ENCODE data around the gene TOMM22. TPM values are rescaled to one million over a fixed set of nuclear protein-coding genes. Genes with fewer than 3 reads are reported as not detected.
A peak's percentile ranks its signal among the peaks of the same experiment; 100 is the strongest.

TOMM22 gene
- total RNA-seq, 6 experiments from 2014 or later: 121 to 141 (median 132) TPM

DNA sequence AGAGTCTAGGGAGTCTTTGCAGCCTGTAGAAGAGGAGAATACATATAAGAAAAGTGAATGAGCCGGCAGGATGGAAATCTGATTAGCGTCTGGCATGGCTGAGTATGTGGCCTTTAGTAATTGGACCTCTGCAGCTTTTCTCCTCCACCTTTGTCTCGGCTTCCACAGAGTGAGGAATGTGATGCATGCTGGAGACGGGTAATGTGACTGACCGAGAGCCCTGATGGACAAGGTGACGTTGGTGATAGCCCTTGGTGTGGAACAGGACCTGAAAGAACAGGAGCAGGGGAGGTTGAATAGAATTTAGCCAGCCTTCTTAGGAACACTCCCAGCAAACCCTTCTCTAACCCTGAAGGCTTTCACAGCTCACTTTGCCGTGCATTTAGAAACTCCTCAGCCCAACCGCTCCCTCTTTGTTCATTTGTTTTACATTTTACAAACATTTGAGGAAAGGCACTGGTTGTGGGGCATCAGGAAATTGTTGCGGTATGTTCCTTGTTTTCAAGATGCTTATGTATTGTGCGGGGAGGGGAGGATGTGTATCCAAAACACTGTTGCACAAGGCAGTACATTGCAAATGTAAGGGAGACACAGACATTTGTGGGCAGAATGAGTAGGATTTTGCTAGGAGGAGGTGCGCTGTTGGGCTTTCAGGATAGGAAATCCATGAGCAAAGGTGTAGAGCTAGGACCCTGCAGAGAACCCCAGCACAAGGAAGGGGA, 30.9 kb downstream of the TOMM22 start:
- Mint-ChIP-seq H3K4me1 (ENCODE audit: low read depth) (peaks cover 59% of the 10 kb centered on the region), H3K36me3 (ENCODE audit: low read depth) (peaks cover 19% of the 10 kb centered on the region), H3K9me3 (no peaks in the 10 kb centered on the region), H3K27me3 (ENCODE audit: insufficient read depth) (no peaks in the 10 kb centered on the region; the same call in none of the 2 replicates), H3K4me3 (no peak overlapping the region), H3K27ac (no peak overlapping the region)
- no peak for TF ChIP-seq CTCF (IDR thresholded peaks at IDR 0.05)
- DNase-seq: no peak

DNA sequence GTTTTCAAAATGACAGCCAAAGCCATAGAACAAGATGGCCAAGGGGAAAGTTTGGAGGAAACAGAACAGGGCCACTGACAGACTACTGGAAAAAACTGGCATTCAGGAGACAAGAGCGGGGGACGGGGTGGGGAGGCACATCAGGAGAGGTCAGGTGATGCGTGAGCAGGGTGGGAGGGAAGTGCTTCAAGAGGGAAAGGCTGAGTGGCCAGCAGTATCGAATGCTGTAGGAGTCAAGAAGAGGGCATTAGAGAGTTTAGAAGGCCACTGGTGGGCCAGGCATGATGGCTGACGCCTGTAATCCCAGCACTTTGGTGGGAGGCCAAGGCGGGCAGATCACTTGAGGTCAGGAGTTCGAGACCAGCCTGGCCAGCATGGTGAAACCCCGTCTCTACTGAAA, 32.2 kb downstream of the TOMM22 start:
- Mint-ChIP-seq H3K36me3 (ENCODE audit: low read depth) (peaks cover 18% of the 10 kb centered on the region), H3K27ac (peak overlapping the region; percentile 17), H3K4me3 (no peak overlapping the region), H3K9me3 (no peaks in the 10 kb centered on the region), H3K27me3 (ENCODE audit: insufficient read depth) (no peaks in the 10 kb centered on the region; the same call in none of the 2 replicates), H3K4me1 (ENCODE audit: low read depth) (peaks cover 59% of the 10 kb centered on the region)
- TF ChIP-seq CTCF (IDR thresholded peaks at IDR 0.05): no peak
- DNase-seq: no peak

DNA sequence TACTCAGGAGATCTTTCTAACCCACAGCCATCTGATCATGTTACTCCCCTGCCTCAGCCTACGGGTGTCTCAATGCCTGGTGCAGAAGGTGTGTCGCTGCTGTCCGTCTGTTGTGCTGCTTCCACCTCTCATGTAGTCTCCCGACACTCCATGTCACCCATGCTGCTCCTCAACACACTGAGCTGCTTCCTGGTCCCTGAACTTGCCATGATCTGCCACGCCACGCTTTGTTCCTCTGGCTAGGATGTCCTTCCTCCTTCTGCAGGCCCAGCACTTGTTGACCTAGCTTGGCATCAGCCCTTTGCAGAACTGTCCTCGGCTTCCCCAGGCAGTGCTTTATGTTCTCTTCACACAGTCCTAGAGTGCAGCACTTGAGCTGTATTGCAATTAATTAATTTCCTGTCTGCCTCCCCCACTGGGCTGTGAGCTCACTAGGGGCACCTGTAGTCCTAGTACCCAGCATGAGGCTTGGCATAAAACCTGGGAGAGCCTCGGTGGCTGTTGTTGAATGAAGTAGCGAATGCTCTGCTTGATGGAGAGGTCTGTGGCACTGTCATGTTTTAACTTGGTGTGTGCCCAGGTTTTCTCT, 33.5 kb downstream of the TOMM22 start:
- no peak for TF ChIP-seq CTCF (IDR thresholded peaks at IDR 0.05)
- Mint-ChIP-seq H3K9me3 (no peaks in the 10 kb centered on the region), H3K4me3 (no peak overlapping the region), H3K27ac (peak overlapping the region; percentile 10; the same call in 1 of the 2 replicates), H3K4me1 (ENCODE audit: low read depth) (peaks cover 57% of the 10 kb centered on the region), H3K27me3 (ENCODE audit: insufficient read depth) (no peaks in the 10 kb centered on the region; the same call in none of the 2 replicates), H3K36me3 (ENCODE audit: low read depth) (peaks cover 18% of the 10 kb centered on the region)
- no peak for DNase-seq

- no peak overlapping the region for H3K4me3 Mint-ChIP-seq
- TF ChIP-seq CTCF (IDR thresholded peaks at IDR 0.05): no peak
- peaks cover 53% of the 10 kb centered on the region for H3K4me1 Mint-ChIP-seq (ENCODE audit: low read depth)
- peaks cover 18% of the 10 kb centered on the region for H3K36me3 Mint-ChIP-seq (ENCODE audit: low read depth)
- H3K27ac Mint-ChIP-seq: no peak overlapping the region
- no peaks in the 10 kb centered on the region; the same call in none of the 2 replicates for H3K27me3 Mint-ChIP-seq (ENCODE audit: insufficient read depth)
- no peaks in the 10 kb centered on the region for H3K9me3 Mint-ChIP-seq
- DNase-seq: no peak
These were observed 34.1 kb downstream of the TOMM22 start for GRCh38 chr22:38715852-38716251.

DNA sequence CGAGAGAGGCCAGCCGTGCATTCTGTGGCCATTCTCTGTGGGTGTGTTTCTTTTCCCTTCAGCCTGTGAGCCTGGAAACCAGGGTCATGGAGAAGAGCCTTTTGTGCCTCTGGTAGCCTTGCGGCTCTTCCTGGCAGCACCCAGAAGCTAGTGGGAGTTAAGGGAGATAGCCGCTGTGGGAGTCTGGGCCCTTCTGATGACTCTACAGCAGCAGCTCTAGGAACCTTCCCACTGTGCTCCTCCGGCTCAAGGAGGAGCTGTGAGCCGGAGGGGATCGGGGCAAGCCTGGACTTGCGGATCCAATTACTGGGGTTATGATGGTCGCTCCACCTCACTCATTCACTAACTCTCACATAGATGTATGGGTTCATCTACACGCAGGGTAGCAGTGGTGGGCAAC, 34.5 kb downstream of the TOMM22 start:
- Mint-ChIP-seq H3K27ac (peak overlapping the region; percentile 76), H3K36me3 (ENCODE audit: low read depth) (peaks cover 19% of the 10 kb centered on the region), H3K4me3 (no peak overlapping the region), H3K4me1 (ENCODE audit: low read depth) (peaks cover 49% of the 10 kb centered on the region), H3K27me3 (ENCODE audit: insufficient read depth) (no peaks in the 10 kb centered on the region; the same call in none of the 2 replicates), H3K9me3 (no peaks in the 10 kb centered on the region)
- TF ChIP-seq CTCF (IDR thresholded peaks at IDR 0.05): no peak
- DNase-seq: no peak
